Measurements from ENCODE around the gene LRMDA.

LRMDA gene

GRCh38 chr10:75449382-75450074, 18.1 kb downstream of the LRMDA start:
- no peak for DNase-seq

DNA sequence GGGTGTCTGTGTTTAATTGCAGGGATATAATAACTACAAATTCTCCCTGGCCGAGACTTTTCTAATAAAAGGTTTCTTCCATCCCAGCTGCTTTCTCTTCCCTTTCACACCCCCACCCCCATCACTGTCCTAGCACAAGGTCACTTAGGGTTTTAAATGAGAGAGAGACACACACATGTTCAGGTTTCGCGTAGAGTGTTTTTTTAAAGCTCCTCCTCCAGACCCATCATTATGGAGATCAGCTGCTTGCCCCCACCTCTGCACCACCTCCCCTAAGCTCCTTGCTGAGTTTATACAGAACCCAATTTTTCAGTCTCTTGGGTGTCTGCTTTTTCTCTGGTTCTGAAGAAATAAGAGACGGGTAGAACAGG, 18.6 kb downstream of the LRMDA start:
- no peak for DNase-seq

GRCh38 chr10:75450644-75451640, 19.5 kb downstream of the LRMDA start:
- DNase-seq, result no peak

GRCh38 chr10:75451831-75452230, 20.4 kb downstream of the LRMDA start:
- DNase-seq, result no peak

DNA sequence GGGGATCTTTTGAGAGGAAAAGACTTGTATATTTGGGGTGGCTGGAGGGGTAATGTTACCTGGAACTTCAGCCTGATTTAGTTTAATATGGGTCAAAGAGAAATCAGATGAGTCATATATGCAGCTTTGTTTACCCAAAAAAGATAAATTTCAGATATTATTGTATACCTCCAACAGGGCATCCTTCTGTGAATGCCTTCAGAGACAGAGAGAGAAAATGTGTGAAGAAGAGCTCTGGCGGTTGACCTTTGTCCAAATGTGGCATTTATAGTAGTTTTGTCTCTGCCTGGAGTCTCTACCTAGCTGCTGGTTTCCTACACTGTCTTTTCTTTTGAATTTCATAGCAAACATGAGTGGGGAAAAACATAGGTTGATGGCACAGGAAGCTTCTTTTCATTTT, 21.6 kb downstream of the LRMDA start:
- DNase-seq, result no peak

DNA sequence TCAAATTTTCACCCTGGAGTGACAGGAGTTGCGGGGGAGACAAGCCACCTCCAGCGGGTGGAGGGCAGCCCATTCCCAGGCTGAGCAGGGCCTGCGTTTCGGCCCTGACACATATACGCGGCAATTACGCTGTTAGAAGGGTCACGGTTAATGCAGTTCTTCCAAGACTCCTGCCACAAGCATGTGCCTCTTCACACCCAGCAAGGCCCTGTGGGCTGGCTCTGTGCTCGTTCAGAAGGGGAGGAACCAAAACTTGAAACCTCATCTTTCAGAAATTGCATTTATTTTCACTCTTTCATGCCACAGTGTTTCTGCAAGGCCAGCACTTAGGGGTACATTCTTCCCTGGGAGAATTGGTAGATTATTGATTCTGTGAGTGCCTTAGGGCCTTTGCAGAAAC, 24.7 kb downstream of the LRMDA start:
- DNase-seq, result no peak

DNA sequence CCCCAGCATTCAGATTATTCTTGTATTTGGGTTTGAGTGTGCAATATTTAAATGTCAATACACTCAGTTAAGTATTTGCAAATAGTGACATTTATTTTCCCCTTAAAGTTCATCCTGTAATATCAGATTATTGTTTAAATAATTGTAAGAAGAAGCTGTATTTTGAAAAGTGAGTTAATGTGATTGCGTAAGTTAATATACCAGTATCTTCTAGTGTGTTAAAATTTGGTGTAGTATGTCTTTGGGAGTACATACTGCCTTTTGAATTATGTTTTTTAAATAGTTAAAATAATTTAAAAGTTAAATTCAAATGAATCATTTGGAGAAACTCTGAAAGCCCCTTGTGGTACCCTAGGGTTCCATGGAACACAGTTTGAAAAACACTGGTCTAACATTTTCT, 28.6 kb downstream of the LRMDA start:
- DNase-seq, result no peak

- DNase-seq, result no peak
These were observed 30.5 kb downstream of the LRMDA start for GRCh38 chr10:75461672-75462649.

DNA sequence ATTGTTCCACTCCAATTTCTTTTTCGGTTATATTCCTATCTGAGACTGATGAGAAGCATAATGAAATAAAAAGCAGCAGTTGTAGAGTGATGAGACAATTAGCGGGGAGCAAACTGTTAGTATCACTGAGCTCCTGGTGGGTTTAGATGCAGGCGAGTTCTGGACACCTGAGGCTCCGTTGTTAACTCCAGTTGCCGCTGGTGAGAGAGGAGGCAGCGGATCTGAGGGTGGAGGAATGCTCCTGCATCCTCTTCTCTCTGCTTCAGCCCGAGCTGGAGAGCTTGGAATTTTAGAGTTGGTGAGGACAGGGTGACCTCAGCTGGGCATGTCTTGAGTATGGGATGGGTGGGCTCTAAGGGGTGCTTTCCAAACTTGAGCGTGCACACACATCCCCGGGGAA, 31.4 kb downstream of the LRMDA start:
- DNase-seq, result no peak

DNA sequence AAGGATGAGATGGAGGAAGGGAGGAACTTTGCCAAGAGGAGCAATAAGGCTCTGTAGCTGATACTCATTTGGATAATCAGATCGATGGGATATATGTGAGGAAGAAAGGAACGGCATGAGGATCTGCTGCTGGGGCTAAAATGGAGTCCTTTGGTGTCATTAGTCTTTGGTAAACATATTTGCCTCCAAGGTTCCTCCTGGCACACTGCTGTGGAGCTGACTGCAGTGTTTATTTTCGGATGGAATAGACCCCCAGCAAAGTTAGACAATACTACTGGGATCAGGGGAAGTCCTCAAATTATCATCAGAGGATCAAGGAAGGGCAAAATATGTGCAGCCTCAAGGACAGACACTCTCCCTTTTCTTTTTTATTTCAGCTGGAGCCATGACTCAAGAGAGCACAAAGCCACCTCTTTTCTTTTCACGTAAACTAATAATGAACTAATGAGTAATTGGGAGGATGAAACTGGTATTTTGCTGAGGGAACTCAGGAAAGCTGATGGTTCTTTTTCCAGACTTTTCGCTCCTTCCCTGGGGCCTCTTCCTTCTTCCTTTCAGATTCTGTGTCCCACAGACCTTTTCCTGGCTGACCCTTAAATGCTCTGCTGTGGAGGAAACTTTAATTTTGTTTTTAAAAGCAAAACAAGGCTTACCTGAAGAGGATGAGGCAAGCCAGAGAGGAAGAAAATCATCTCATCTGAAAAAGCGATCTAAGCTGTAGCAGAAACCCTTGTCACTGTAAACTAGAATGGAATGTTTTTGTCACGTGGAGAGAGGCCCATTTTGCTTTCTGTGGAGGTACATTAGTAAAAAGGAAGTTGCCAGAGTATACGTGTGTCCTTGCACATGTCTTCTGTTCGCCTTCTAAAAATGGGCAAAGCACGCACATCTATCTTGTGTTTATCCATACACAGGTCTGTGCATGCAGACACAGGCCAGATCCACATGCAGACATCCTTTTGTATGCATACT, 33.3 kb downstream of the LRMDA start:
- no peak for DNase-seq

GRCh38 chr10:75465450-75465827, 34.0 kb downstream of the LRMDA start:
- no peak for DNase-seq

DNA sequence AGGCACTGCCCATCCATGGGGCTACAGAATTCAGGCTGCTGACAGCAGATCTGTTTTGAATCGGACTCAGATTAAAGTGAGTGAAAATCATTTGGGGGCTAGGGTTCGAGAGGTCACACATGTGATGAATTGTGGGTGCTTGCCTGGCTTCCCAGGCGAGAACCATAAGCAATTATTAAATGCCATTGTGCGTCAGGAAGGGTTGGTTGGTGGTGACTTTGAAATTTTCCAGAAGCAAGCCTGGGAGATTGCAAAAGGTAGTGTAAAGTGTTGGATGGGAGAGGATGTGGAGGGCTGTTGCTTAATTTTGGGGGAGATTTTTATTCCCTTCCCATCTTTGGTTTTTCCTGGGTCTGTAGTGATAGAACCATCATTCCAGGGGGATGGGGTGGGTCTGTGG, 34.6 kb downstream of the LRMDA start:
- DNase-seq, result no peak

DNA sequence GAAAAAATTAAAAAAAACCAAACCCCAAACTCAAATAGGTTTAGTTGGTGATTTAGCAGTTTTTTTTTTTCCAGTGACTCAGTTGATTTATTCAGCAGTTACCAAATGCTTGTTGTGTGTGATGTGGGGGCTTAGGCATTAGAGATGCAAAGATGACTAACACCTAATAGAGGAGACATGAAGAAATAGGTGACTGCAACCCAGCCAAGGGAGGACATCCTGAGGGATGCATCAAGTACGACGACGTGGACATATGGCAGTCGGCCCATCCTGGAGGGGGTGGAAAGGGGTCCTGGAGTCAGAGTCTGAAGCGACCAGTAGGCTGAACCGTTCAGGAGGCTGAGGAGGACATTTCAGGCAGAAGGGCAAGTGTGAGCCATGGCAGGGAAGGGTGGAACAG, 35.5 kb downstream of the LRMDA start:
- no peak for DNase-seq

DNA sequence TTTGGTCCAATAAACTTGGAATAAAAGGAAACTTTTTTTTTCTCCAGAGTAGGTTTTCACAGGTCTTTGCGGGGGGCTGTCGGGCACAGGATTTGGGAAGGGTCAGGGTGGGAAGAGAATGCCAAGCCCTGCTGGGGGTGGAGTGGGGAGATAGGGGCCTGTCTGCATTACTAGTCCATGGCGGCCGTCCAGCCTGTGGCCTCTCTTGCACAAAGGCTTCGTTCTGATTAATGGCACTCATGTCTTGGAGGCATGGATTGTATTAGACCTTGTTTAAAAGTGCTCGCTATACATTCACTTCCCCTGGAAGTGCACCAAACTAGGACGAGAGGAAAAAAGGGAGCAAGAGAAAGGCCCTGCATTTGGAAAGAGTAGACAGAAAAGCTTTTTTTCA, 37.2 kb downstream of the LRMDA start:
- no peak for DNase-seq

DNA sequence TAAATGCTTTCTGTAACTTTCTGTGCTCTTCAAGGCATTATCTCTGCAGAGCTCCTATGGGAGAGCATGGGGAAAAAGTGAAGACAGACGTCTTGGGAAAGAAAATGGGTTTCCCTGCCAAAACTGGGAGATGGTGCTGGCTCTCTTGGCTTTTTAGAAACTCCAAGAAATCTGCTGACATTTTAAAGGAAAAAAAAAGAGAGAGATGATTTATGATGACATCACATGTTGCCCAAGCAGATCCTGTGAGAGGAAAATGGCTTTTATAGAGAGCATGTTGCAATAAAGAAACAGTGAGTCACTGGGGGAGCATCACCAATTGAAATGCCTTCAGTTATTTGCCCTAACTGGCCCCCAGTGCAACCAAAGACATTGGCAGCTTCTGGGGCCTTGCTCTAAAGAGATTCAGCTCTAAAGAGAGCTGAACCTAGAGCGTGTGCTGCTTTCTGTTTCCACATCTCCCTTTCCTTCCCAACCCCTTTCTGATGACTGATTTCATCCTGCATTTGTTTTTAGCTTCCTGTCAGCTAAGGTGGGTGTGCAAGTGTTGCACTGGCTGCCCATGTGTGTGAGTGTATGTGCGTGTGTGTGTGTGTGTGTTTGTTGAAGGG, 37.7 kb downstream of the LRMDA start:
- no peak for DNase-seq

DNA sequence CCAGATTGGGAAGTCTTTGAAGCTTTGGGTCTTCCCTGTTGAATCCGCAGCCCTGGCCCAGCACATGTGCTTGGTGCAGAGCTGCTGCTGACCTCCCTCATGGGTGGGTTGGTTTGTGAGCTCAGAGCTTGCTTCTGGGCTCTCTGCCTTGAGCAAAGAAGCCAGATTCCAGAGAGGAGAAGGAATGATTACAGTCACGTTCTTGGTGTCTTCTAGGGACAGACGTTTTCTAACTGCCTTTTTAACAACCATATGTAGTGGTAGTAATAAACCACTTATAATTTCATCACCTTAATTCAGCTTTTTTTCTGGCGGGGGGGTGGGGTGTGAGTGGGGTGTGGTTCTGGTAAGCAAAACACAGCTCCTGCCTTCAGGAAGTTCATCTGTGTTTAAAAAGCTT, 39.5 kb downstream of the LRMDA start:
- DNase-seq, result no peak

GRCh38 chr10:75472685-75473084, 41.3 kb downstream of the LRMDA start:
- no peak for DNase-seq

GRCh38 chr10:75474106-75474505, 42.7 kb downstream of the LRMDA start:
- DNase-seq, result no peak

GRCh38 chr10:75475460-75476182, 44.2 kb downstream of the LRMDA start:
- DNase-seq, result no peak

GRCh38 chr10:75476569-75476968, 45.1 kb downstream of the LRMDA start:
- DNase-seq, result no peak

- no peak for DNase-seq
These were observed 45.6 kb downstream of the LRMDA start for GRCh38 chr10:75476985-75477384.
